Muscle of back (tissue), 11 donors: ENCODE results near the gene MPPED1. TPM values are rescaled to one million over a fixed set of nuclear protein-coding genes. Genes with fewer than 3 reads are reported as not detected.

Experiments
- DNase-seq, 3 donors: peaks; one replicate each; pipeline versions ENCODE4 v3.0.0 to v3.0.0-alpha.2; 2013
- polyA plus RNA-seq, 10 donors: library from polyadenylated mRNA; unstranded; fragments of 120-200 nt; gene quantifications; one replicate each; pipeline ENCODE4 v1.2.1, GENCODE V29; 2013; ENCODE audit not compliant: insufficient read length in 10 of 10

MPPED1 gene
- polyA plus RNA-seq, 10 donors: 0.27 to 4.8 (median 0.45) TPM

- DNase-seq: no peak
These were observed 86.4 kb downstream of the MPPED1 start for GRCh38 chr22:43497956-43498855.

- DNase-seq: no peak
These were observed 87.0 kb downstream of the MPPED1 start for GRCh38 chr22:43498856-43499253.

GRCh38 chr22:43500792-43501785, 89.3 kb downstream of the MPPED1 start:
- no peak for DNase-seq

DNA sequence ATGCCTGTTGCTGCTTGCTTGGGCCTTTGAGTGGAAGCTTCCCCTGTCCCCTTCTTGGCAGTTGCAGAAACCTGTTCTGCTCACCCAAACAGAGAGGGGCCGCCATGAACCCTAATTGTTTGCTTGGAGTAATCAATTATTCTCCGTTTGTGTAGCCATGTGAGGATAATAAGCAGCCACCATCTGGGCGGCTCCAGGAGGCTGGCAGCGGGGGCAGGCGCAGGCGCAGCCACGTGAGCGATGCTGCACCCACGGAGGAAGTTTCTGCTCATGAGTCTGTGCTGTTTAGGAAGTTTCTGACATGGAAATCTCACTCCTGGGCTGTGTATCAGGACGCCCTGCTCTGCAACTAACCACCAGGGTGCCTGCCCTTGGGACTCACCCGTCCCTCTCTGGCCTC, 90.1 kb downstream of the MPPED1 start:
- no peak for DNase-seq

DNA sequence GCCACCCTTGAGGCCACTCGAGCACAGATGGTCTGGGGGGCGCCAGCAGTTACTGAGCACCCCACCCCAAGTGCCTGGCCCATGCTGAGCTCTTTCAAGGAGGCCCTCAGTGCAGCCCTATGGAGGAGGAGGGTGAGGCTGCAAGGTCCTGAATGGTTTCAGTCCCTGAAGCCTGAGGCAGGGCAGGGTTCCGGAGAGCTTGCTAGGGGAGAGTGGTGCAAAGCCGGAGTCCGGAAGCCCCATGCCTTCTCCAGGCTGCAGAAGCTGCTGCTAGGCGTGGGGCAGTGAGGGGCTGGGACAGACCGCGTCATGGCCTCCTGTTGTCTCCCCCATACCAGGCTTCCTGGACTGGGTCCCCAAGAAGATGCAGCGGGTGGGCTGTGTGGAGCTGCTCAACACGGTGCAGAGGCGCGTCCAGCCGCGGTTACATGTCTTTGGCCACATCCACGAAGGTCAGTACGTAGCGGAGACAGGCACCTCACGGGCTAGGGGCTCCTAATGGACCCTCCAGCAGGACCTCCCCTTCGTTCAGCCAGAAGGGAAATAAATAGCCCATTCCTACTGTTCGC, 90.6 kb downstream of the MPPED1 start:
- no peak for DNase-seq

DNA sequence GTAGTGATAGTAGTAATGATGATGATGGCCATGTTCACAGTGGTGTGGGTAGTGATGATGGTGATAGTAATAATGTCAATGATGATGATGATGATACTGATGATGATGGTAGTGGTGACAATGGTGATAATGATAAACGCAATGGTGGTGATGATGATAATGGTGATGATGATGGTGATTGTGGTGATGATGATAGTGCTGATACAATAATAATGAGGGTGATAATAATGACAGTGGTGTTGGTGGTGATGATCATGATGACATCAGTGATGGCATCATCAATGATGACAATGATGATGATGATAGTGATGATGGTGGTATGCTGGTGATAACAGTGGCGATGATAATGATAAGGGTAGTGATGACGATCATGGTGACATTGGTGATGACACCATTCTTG, 92.3 kb downstream of the MPPED1 start:
- DNase-seq: no peak

GRCh38 chr22:43504666-43505261, 93.0 kb downstream of the MPPED1 start:
- no peak for DNase-seq

GRCh38 chr22:43505423-43505822, 93.6 kb downstream of the MPPED1 start:
- DNase-seq: no peak

- no peak for DNase-seq
These were observed 94.1 kb downstream of the MPPED1 start for GRCh38 chr22:43505896-43506295.

DNA sequence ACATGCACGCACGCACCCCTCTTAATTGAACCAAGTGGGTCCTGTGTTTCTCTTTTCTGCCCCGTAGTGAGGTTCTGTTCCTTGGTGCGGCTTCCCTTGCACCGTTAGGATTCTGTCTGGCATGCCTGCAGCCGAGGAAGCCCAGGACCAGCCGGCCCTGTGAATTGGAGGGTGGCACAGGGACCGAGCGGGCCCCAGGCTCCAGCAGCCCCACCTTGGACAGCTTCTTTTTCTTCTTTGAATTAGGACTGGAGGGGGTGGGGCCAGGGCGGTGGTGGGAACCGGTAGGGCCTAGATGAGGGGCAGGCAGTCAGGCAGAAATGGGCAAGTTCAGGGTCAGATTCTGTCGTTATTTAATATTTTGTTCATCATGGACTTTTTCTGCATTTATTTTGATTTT, 94.7 kb downstream of the MPPED1 start:
- no peak for DNase-seq

DNA sequence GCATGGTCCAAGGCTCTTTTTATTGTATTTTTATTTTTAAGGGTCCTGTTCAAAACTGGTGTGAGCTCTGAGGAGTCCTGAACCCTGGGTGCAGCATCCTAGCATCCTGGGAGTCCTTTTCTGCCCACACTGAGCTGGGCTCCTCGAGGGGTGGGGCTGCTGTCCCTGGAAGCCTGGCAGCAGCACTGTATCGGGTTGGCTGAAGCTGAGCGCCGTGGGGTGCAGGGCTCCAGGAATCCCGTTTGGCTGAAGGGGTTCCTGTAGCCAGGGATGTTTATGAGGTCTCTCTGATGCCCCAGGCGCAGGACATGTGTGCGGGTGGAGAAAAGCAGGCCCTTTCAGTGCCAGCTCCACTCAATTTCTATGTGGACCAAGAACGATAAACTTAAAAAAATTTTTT, 95.4 kb downstream of the MPPED1 start:
- no peak for DNase-seq

- no peak for DNase-seq
These were observed 96.7 kb downstream of the MPPED1 start for GRCh38 chr22:43508489-43508888.

DNA sequence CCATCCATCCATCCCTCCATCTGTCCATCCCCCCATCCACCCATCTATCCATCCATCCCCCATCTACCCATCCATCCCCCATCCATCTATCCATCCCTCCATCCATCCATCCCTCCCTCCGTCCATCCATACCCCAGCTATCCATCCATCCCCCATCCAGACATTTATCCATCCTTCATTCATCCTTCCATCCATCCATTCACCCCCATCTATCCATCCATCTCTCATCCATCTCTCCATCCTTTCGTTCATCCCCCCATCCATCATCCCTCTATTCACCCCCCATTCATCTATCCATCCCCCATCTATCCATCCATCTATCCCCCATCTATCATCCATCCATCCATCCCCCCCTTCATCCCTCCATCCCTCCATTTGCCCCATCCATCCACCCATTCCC, 97.5 kb downstream of the MPPED1 start:
- DNase-seq: no peak

DNA sequence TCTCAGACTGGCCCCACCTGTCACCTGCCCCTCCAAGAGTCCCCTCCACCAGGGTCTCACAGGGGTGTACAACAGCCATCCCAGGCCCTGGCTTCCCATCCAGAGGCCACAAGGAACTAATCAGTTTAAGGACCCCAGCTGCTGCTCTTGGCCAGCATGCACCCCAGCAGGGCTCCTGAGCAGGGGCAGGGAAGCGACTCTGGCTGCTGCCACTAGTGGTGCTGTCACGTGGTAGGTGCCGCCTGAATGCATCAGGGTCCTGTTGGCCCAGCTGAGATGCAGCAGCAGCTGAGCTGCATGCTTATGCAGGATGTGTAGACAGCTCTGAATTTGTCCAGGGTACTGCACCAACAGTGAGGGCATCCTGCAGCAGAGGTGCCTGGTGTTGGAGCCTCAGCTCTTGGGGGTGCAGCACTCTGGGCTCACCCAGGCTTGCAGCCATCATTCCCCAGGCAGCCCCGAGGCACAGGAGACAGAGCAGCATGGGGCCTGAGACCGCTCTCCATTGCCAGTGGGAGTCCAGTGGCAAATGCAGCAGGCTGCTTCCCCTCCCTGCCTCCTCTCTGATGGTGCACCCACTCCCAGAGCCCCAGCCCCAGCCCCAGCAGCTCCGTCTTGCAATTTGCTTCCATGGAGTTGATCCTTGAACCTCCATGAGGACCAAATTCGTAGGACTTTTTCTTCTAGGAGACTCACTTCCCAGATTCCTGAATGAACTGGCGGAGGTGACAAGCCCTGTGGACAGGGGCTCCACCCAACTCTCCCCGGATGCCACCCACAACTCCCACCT, 98.7 kb downstream of the MPPED1 start:
- DNase-seq: no peak

DNA sequence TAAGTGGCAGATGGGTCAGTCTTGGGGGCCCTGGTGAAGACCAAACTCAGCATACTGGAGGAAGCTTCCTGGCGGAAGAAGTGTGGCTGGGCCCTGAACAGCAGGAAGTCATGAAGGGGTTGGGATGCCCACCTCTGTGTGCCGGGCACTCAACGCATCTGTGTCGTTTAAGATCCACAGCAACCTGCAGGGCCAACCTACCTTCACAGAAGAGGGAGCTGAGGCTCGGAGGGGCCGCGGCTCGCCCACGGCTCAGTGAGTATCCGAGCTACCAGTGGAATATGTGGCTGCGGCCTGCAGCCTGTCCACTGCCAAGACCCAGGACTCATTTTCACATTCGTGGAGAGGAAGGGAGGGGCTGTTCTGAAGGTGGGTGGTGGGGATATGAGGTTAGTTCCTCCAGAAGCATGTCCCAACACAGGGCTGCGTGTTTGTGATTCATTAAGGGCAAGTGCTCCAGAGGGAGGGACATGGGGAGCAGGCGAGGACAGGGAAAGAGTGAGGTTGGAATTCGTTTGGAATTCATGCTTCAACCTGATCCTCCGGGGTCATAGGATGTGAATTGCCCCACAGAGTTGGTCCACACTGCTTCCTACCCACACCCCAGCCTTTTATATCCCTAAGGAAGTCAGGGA, 99.6 kb downstream of the MPPED1 start:
- no peak for DNase-seq

GRCh38 chr22:43512279-43512678, 100.5 kb downstream of the MPPED1 start:
- no peak for DNase-seq

- DNase-seq: no peak
These were observed 102.8 kb downstream of the MPPED1 start for GRCh38 chr22:43514476-43515157.

DNA sequence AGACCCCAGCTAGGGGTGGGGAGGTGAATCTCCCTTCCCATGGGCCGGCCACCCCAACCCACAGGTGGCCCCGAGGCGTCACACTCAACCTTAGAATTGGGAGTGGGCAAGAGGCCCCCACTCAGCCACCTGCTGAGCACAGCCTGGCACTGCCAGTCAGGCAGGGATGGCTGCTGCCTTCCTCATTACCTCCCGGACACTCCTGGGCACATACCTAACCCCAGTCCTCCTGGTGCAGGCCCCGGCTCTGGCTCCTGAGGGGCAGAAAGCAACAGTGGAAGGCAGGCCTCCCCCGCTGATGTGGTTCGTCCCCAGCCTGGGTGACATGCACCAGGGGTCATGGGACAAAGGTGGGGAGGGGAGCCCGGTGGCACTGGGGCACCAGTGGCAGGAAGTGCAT, 103.6 kb downstream of the MPPED1 start:
- no peak for DNase-seq

DNA sequence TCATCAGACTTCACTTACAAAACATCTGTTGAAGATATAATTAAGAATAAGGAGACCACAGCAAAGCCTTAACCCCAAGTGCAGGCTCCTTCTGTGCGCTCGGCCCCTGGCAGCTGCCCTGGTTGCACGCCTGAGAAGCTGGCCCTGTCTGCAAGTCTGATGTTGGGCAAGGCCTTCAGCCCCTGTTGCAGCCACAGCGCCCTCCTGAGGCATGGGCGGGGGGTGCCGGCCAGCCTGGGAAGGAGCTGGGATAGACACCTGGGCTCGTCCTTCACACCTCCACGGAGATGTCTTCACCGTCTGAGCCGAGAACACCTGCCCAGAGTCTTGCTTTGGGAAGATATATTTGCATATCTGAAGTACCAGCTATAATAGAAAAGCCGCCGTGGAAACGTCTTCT, 104.1 kb downstream of the MPPED1 start:
- no peak for DNase-seq

DNA sequence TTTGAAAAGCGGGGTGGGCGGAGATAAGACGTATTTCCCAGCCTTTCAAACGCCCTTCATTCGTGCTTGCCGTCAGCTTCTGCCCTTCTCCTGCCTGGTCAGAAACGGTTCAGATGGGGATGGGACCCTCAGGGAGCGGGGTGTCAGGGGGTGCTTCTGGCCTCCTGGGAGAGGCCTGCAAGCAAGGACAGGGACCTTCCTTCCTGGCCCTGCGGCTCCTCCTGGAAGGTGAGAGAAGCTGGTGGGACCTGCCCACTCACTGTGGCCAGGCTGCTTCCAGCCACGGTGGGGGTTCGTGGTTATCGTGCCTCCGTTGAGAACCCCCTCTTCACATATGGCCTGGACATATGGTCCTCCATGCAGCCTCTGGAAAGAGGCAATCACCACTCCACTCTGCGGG, 104.6 kb downstream of the MPPED1 start:
- DNase-seq: no peak
